ENCODE results near the gene IGLL1. TPM values are rescaled to one million over a fixed set of nuclear protein-coding genes. Genes with fewer than 3 reads are reported as not detected.
"Not testable (repeated sequence)": the region's sequence is repeated elsewhere in the genome, so short reads cannot be mapped to it uniquely, and the experiment has no call there.

IGLL1 gene
- total RNA-seq, 2 donors from 2014 or later, result not detected

DNA sequence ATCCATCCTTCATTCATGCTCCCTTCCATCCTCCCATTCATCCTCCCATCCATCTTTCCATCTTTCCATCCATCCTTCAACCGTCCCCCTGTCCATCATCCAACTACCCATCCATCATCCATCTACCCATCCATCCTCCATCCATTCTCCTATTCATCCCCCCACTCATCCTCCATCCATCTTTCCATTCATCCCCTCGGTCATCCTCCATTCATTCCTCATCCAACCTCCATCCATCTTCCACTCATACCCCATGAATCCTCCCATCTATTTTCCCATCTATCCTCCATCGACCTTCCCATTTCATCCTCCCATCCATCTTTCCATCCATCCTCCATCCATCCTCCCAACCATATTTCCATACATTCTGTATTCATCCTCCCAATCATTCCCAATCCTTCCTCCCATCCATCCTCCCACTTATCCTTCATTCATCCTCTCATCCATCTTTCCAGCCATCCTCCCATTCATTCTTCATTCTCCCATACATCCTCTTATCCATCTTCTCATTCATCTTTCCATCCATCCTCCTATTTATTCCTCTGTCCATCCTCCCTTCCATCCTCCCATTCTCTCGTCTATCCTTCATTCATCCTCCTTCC lies 29.9 kb downstream of the IGLL1 start:
- intact Hi-C loops (cut with DNase I, micrococcal nuclease), result loop anchor here in 1 of 2 donors (10.0 kb wide), 1 partner anchor 65 kb away; no protein-coding TSS in a partner anchor
- ATAC-seq, result no peak
- DNase-seq, result no peak

DNA sequence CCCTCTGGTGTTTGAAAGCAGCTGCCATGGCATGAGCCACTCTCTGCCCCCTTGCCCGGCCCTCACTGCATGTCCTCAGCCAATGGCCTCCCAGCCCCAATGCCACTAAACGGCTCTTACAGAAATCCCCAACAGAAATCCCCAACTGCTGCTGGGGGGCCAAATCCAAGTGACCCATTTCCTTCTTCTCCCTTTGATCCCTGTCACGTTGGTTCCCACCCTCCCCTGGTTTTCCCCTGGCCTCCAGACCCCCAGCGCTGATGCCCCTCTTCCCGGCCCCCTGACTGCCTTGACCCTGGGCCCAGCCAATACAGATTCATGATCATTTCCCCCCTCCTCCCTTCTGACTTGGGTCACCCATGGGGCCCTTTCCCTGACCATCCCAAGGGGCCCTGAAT lies 30.9 kb downstream of the IGLL1 start:
- intact Hi-C loops (cut with DNase I, micrococcal nuclease), result loop anchor here in 1 of 2 donors (10.0 kb wide), 1 partner anchor 46 kb away; no protein-coding TSS in a partner anchor
- no peak for DNase-seq
- ATAC-seq, result no peak

DNA sequence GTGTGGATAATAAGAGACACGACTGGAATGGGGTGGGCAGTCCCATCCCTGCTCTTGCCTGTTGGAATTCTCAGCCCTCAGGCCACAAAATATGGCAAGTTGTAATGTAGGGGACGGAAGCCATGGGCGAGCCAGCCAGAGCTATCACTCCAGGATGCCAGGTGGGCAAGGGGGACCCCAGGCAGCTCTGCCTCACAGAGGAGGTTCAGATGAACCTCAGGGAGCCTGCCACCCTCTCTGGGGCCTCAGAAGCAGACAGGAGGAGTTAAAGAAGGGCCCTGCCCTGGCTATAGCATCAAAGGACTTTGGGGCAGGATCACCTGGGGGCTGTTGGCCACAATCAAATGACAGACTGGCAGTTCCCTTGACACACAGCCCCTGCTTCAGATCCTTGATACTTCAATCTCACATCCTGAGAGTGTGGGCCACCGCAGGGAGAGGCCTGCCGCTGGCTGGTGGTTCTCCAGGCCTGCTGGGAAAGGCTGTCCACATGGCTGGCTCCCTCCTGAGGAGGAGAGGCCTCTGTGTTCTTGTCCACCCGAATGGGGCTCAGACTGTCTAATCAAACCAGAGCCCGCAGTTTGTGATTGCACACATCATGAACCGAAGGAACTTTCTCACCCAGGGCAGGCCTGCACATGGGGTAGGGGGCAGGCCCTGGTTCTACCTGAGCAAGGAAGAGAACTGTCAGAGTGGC lies 31.4 kb downstream of the IGLL1 start:
- ATAC-seq, result no peak
- intact Hi-C loops (cut with DNase I, micrococcal nuclease), result loop anchor here in 1 of 2 donors (10.0 kb wide), 1 partner anchor 46 kb away; no protein-coding TSS in a partner anchor
- no peak for DNase-seq

DNA sequence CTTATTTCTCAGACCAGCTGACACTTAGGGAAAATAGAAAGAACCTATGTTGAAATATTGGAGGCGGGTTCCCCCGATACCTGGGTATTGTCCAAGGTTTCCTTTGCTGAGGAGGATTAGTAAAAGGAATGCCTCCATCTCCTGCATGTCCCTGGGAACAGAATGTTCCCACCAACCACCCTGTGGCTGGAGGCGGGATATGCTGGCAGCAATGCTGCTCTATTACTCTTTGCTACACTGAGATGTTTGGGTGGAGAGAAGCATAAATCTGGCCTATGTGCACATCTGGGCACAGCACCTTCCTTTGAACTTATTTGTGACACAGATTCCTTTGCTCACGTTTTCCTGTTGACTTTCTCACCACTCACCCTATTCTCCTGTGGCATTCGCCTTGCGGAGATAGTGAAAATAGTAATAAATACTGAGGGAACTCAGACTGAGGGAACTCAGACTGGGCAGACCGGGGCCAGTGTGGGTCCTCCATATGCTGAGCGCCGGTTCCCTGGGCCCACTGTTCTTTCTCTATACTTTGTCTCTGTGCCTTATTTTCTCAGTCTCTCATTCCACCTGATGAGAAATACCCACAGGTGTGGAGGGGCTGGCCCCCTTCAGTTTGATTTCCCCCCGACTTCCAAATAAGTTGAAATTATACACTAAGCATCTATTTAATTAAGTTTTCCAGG lies 32.1 kb downstream of the IGLL1 start:
- no peak for ATAC-seq
- no peak for DNase-seq
- intact Hi-C loops (cut with DNase I, micrococcal nuclease), result loop anchor here in 1 of 2 donors (10.0 kb wide), 1 partner anchor 47 kb away; no protein-coding TSS in a partner anchor

DNA sequence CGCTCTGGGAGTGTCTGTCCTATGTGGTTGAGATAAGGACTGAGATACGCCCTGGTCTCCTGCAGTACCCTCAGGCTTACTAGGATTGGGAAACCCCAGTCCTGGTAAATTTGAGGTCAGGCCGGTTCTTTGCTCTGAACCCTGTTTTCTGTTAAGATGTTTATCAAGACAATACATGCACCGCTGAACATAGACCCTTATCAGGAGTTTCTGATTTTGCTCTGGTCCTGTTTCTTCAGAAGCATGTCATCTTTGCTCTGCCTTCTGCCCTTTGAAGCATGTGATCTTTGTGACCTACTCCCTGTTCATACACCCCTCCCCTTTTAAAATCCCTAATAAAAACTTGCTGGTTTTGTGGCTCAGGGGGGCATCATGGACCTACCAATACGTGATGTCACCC lies 32.7 kb downstream of the IGLL1 start:
- DNase-seq, ATAC-seq: not testable (repeated sequence)

DNA sequence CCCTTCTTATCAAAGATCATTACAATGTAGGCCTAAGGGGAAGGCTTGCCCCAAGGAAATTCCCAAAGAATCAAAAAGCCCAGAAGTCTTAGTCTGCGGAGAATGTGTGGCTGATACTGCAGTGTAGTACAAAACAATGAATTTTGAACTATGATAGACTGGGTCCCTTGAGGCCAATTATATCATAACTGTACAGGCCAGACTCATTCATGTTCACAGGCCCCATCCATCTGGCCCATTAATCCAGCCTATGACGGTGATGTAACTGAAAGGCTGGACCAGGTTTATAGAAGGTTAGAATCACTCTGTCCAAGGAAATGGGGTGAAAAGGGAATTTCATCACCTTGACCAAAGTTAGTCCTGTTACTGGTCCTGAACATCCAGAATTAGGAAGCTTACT lies 35.2 kb downstream of the IGLL1 start:
- DNase-seq, result no peak
- intact Hi-C loops (cut with DNase I, micrococcal nuclease), result loop anchor here in 1 of 2 donors (10.0 kb wide), 1 partner anchor 50 kb away; no protein-coding TSS in a partner anchor

More for the DNA sequence above, 32.7 kb downstream of the IGLL1 start:
- intact Hi-C loops (cut with DNase I, micrococcal nuclease), result loop anchor here in 1 of 2 donors (10.0 kb wide), 1 partner anchor 47 kb away; no protein-coding TSS in a partner anchor

DNA sequence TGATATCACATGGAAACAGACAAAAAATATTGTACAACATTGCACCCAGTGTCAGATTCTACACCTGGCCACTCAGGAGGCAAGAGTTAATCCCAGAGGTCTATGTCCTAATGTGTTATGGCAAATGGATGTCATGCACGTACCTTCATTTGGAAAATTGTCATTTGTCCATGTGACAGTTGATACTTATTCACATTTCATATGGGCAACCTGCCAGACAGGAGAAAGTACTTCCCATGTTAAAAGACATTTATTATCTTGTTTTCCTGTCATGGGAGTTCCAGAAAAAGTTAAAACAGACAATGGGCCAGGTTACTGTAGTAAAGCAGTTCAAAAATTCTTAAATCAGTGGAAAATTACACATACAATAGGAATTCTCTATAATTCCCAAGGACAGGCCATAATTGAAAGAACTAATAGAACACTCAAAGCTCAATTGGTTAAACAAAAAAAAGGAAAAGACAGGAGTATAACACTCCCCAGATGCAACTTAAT lies 36.5 kb downstream of the IGLL1 start:
- intact Hi-C loops (cut with DNase I, micrococcal nuclease), result loop anchor here in 1 of 2 donors (10.0 kb wide), 1 partner anchor 51 kb away; no protein-coding TSS in a partner anchor
- DNase-seq, ATAC-seq: not testable (repeated sequence)

More for the DNA sequence above, 35.2 kb downstream of the IGLL1 start:
- ATAC-seq, result no peak

DNA sequence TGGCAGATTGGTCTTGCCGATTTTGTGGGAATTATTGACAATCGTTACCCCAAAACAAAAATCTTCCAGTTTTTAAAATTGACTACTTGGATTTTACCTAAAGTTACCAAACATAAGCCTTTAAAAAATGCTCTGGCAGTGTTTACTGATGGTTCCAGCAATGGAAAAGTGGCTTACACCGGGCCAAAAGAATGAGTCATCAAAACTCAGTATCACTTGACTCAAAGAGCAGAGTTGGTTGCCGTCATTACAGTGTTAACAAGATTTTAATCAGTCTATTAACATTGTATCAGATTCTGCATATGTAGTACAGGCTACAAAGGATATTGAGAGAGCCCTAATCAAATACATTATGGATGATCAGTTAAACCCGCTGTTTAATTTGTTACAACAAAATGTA lies 37.2 kb downstream of the IGLL1 start:
- intact Hi-C loops (cut with DNase I, micrococcal nuclease), result loop anchor here in 1 of 2 donors (10.0 kb wide), 1 partner anchor 52 kb away; no protein-coding TSS in a partner anchor
- DNase-seq (no peak), ATAC-seq (no peak)

DNA sequence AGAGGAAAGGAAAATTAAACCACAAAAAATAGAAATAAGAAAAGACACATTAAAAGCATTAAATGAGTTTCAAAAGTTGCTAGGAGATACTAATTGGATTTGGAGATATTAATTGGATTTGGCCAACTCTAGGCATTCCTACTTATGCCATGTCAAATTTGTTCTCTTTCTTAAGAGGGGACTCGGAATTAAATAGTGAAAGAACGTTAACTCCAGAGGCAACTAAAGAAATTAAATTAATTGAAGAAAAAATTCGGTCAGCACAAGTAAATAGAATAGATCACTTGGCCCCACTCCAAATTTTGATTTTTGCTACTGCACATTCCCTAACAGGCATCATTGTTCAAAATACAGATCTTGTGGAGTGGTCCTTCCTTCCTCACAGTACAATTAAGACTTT lies 37.7 kb downstream of the IGLL1 start:
- ATAC-seq, DNase-seq: not testable (repeated sequence)
- intact Hi-C loops (cut with DNase I, micrococcal nuclease), result loop anchor here in 1 of 2 donors (10.0 kb wide), 1 partner anchor 52 kb away; no protein-coding TSS in a partner anchor

DNA sequence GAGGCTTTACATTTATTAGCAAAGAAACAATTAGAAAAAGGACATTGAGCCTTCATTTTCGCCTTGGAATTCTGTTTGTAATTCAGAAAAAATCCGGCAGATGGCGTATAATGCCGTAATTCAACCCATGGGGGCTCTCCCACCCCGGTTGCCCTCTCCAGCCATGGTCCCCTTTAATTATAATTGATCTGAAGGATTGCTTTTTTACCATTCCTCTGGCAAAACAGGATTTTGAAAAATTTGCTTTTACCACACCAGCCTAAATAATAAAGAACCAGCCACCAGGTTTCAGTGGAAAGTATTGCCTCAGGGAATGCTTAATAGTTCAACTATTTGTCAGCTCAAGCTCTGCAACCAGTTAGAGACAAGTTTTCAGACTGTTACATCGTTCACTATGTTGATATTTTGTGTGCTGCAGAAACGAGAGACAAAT lies 38.2 kb downstream of the IGLL1 start:
- not testable (repeated sequence) for DNase-seq, ATAC-seq
- intact Hi-C loops (cut with DNase I, micrococcal nuclease), result loop anchor here in 1 of 2 donors (10.0 kb wide), 1 partner anchor 53 kb away; no protein-coding TSS in a partner anchor

DNA sequence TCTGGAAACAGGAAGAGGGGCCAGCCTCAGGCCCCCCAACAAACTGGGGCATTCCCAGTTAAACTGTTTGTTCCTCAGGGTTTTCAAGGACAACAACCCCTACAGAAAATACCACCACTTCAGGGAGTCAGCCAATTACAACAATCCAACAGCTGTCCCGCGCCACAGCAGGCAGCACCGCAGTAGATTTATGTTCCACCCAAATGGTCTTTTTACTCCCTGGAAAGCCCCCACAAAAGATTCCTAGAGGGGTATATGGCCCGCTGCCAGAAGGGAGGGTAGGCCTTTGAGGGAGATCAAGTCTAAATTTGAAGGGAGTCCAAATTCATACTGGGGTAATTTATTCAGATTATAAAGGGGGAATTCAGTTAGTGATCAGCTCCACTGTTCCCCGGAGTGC lies 39.3 kb downstream of the IGLL1 start:
- ATAC-seq, DNase-seq: not testable (repeated sequence)
- intact Hi-C loops (cut with DNase I, micrococcal nuclease), result loop anchor here in 1 of 2 donors (10.0 kb wide), 1 partner anchor 54 kb away; no protein-coding TSS in a partner anchor

DNA sequence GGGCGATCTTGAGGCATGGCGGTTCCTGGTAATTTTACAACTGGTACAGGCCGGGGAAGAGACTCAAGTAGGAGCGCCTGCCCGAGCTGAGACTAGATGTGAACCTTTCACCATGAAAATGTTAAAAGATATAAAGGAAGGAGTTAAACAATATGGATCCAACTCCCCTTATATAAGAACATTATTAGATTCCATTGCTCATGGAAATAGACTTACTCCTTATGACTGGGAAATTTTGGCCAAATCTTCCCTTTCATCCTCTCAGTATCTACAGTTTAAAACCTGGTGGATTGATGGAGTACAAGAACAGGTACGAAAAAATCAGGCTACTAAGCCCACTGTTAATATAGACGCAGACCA lies 40.3 kb downstream of the IGLL1 start:
- ATAC-seq, DNase-seq: not testable (repeated sequence)
- intact Hi-C loops (cut with DNase I, micrococcal nuclease), result loop anchor here in 1 of 2 donors (10.0 kb wide), 1 partner anchor 55 kb away; no protein-coding TSS in a partner anchor

DNA sequence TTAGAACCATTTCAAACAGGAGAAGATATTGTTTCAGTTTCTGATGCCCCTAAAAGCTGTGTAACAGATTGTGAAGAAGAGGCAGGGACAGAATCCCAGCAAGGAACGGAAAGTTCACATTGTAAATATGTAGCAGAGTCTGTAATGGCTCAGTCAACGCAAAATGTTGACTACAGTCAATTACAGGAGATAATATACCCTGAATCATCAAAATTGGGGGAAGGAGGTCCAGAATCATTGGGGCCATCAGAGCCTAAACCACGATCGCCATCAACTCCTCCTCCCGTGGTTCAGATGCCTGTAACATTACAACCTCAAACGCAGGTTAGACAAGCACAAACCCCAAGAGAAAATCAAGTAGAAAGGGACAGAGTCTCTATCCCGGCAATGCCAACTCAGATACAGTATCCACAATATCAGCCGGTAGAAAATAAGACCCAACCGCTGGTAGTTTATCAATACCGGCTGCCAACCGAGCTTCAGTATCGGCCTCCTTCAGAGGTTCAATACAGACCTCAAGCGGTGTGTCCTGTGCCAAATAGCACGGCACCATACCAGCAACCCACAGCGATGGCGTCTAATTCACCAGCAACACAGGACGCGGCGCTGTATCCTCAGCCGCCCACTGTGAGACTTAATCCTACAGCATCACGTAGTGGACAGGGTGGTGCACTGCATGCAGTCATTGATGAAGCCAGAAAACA lies 40.8 kb downstream of the IGLL1 start:
- ATAC-seq, result peak; percentile 94

DNA sequence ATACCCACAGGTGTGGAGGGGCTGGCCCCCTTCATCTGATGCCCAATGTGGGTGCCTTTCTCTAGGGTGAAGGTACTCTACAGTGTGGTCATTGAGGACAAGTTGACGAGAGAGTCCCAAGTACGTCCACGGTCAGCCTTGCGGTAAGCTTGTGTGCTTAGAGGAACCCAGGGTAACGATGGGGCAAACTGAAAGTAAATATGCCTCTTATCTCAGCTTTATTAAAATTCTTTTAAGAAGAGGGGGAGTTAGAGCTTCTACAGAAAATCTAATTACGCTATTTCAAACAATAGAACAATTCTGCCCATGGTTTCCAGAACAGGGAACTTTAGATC lies 41.4 kb downstream of the IGLL1 start:
- DNase-seq; intact Hi-C loops (cut with DNase I, micrococcal nuclease); ATAC-seq: not testable (repeated sequence)

More for the DNA sequence above, 40.8 kb downstream of the IGLL1 start:
- intact Hi-C loops (cut with DNase I, micrococcal nuclease), result no loop called here
- peak; percentile 80 to 86 for DNase-seq

DNA sequence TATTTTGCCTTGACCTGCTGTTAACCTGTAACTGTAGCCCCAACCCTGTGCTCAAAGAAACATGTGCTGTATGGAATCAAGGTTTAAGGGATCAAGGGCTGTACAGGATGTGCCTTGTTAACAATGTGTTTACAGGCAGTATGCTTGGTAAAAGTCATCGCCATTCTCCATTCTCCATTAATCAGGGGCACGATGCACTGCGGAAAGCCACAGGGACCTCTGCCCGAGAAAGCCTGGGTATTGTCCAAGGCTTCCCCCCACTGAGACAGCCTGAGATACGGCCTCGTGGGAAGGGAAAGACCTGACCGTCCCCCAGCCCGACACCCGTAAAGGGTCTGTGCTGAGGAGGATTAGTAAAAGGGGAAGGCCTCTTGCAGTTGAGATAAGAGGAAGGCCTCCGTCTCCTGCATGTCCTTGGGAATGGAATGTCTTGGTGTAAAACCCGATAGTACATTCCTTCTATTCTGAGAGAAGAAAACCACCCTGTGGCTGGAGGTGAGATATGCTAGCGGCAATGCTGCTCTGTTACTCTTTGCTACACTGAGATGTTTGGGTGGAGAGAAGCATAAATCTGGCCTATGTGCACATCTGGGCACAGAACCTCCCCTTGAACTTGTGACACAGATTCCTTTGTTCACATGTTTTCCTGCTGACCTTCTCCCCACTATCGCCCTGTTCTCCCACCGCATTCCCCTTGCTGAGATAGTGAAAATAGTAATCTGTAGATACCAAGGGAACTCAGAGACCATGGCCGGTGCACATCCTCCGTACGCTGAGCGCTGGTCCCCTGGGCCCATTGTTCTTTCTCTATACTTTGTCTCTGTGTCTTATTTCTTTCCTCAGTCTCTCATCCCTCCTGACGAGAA lies 42.0 kb downstream of the IGLL1 start:
- intact Hi-C loops (cut with DNase I, micrococcal nuclease), result not testable (repeated sequence)

DNA sequence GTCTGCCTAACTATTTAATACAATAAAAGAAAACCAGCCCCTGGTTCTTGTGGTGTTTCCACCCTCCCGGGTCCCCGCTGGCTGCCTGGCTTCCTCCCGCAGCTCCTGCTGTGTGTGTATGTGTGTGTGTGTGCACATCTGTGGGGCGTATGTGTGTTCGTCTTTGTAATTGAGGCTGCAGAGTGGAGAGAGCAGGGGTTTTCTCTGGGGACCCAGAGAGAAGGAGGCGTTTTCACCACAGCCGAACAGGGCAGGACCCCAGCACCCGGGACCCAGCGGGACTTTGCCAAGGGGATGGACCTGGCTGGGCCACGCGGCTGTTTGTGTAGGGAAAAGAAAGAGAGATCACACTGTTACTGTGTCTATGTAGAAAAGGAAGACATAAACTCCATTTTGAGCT lies 42.7 kb downstream of the IGLL1 start:
- DNase-seq (no peak), ATAC-seq (no peak)
- intact Hi-C loops (cut with DNase I, micrococcal nuclease), result no loop called here

More for the DNA sequence above, 42.0 kb downstream of the IGLL1 start:
- not testable (repeated sequence) for ATAC-seq, DNase-seq

DNA sequence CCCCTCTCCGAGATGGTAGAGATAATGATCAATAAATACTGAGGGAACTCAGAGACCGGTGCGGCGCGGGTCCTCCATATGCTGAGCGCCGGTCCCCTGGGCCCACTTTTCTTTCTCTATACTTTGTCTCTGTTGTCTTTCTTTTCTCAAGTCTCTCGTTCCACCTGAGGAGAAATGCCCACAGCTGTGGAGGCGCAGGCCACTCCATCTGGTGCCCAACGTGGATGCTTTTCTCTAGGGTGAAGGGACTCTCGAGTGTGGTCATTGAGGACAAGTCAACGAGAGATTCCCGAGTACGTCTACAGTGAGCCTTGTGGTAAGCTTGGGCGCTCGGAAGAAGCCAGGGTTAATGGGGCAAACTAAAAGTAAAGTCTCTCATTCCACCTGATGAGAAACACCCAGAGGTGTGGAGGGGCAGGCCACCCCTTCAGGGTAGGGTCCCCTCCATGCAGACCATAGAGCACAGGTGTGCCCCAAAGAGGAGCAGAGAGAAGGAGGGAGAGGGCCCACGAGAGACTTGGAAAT lies 43.2 kb downstream of the IGLL1 start:
- DNase-seq (no peak), ATAC-seq (no peak)
- intact Hi-C loops (cut with DNase I, micrococcal nuclease), result no loop called here
